ENCODE measurements around the gene SPEN. TPM values are rescaled to one million over a fixed set of nuclear protein-coding genes. Genes with fewer than 3 reads are reported as not detected.

Gene SPEN
- total RNA-seq (ENCODE audit: unreplicated experiment) = 33.5 TPM
- long read RNA-seq, partial matches to known transcripts = 12 of 13 reads
- long read RNA-seq, other reads (novel, unspliced or antisense) = 1 of 13 reads

GRCh38 chr1:15847100-15847892, at the start of gene SPEN:
TSS of gene SPEN (plus strand) at chr1:15847707. CDS start at chr1:15848068, 361 bp downstream.
- H3K9me3 Mint-ChIP-seq (ENCODE audit: unreplicated experiment) = no peaks in the 10 kb centered on the region
- H3K4me1 Mint-ChIP-seq (ENCODE audit: unreplicated experiment) = peaks cover 26% of the 10 kb centered on the region
- peak within 1 kb of the TSS; percentile 97 for H3K27ac Mint-ChIP-seq (ENCODE audit: unreplicated experiment)
- H3K27me3 Mint-ChIP-seq (ENCODE audit: unreplicated experiment) = peaks cover 13% of the 10 kb centered on the region
- peak within 1 kb of the TSS; percentile 99 for H3K4me3 Mint-ChIP-seq (ENCODE audit: unreplicated experiment)
- TF ChIP-seq CTCF (IDR thresholded peaks at IDR 0.05; ENCODE audit: unreplicated experiment) = no peak
- DNase-seq (ENCODE audit: low spot score) = peak; percentile 99
- peaks cover 6% of the 10 kb centered on the region for H3K36me3 Mint-ChIP-seq (ENCODE audit: low read depth, unreplicated experiment)

GRCh38 chr1:15799004-15799867, 48.3 kb upstream of the SPEN start:
- no peak overlapping the region for H3K27ac Mint-ChIP-seq (ENCODE audit: unreplicated experiment)
- no peak for DNase-seq (ENCODE audit: low spot score)

GRCh38 chr1:15799928-15800835, 47.3 kb upstream of the SPEN start:
- Mint-ChIP-seq H3K4me1 (ENCODE audit: unreplicated experiment) (peaks cover 26% of the 10 kb centered on the region), H3K4me3 (ENCODE audit: unreplicated experiment) (no peak overlapping the region), H3K9me3 (ENCODE audit: unreplicated experiment) (no peaks in the 10 kb centered on the region), H3K27me3 (ENCODE audit: unreplicated experiment) (peaks cover 5% of the 10 kb centered on the region), H3K36me3 (ENCODE audit: low read depth, unreplicated experiment) (no peaks in the 10 kb centered on the region), H3K27ac (ENCODE audit: unreplicated experiment) (no peak overlapping the region)
- DNase-seq (ENCODE audit: low spot score) = no peak
- TF ChIP-seq CTCF (IDR thresholded peaks at IDR 0.05; ENCODE audit: unreplicated experiment) = no peak

More at GRCh38 chr1:15799004-15799867, 48.3 kb upstream of the SPEN start:
- Mint-ChIP-seq H3K9me3 (ENCODE audit: unreplicated experiment) (no peaks in the 10 kb centered on the region), H3K4me3 (ENCODE audit: unreplicated experiment) (peak overlapping the region; percentile 34), H3K27me3 (ENCODE audit: unreplicated experiment) (peaks cover 5% of the 10 kb centered on the region), H3K36me3 (ENCODE audit: low read depth, unreplicated experiment) (no peaks in the 10 kb centered on the region), H3K4me1 (ENCODE audit: unreplicated experiment) (peaks cover 26% of the 10 kb centered on the region)
- TF ChIP-seq CTCF (IDR thresholded peaks at IDR 0.05; ENCODE audit: unreplicated experiment) = no peak

GRCh38 chr1:15802234-15802965, 45.1 kb upstream of the SPEN start:
- no peak for DNase-seq (ENCODE audit: low spot score)
- peaks cover 5% of the 10 kb centered on the region for H3K27me3 Mint-ChIP-seq (ENCODE audit: unreplicated experiment)
- TF ChIP-seq CTCF (IDR thresholded peaks at IDR 0.05; ENCODE audit: unreplicated experiment) = no peak
- H3K27ac Mint-ChIP-seq (ENCODE audit: unreplicated experiment) = no peak overlapping the region
- no peaks in the 10 kb centered on the region for H3K36me3 Mint-ChIP-seq (ENCODE audit: low read depth, unreplicated experiment)
- H3K4me3 Mint-ChIP-seq (ENCODE audit: unreplicated experiment) = no peak overlapping the region
- no peaks in the 10 kb centered on the region for H3K9me3 Mint-ChIP-seq (ENCODE audit: unreplicated experiment)
- H3K4me1 Mint-ChIP-seq (ENCODE audit: unreplicated experiment) = peaks cover 24% of the 10 kb centered on the region
